RKO (cell line): Measurements from ENCODE around the gene SHISA9.
"Not testable (repeated sequence)": the region's sequence is repeated elsewhere in the genome, so short reads cannot be mapped to it uniquely, and the experiment has no call there.

Experiments used
- DNase-seq: peaks from one replicate; pipeline ENCODE4 v3.0.0-alpha.2; 2016; ENCODE audit warnings: low spot score

Gene SHISA9

GRCh38 chr16:12900156-12900555 lies 1.2 kb upstream of the SHISA9 start:
- DNase-seq = no peak

DNA sequence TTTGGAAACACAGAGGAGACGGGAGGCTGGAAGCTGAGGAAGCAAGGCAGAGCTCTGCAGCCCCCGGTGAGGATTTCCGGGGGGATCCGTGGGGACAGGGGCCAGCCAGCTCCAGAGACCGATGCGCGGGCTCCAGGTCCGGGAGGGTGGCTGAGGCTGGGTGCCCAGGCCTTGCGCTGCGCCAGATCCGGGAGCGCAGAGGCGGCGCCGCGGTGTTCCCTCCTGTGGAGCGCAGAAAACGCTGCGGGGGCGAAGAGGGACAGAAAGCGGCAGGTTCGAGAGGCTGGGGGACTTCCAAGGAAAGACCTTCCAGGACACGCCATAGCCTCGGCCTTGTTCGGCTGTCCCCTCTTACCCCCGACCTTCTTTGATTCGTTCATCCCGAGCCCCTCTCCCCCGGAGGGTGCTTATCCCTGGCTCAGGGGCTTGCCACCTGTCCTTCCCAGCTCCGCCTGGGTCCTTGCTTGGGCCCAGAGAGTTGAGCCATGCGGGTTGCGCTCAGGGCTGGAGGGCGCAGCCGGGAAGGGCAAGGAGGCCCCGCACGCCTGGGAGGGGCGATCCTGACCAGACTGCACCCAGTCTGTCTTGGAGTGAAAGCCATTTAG lies 697 bp upstream of the SHISA9 start:
- no peak for DNase-seq

GRCh38 chr16:12901204-12901596 lies 198 bp upstream of the SHISA9 start:
- no peak for DNase-seq

DNA sequence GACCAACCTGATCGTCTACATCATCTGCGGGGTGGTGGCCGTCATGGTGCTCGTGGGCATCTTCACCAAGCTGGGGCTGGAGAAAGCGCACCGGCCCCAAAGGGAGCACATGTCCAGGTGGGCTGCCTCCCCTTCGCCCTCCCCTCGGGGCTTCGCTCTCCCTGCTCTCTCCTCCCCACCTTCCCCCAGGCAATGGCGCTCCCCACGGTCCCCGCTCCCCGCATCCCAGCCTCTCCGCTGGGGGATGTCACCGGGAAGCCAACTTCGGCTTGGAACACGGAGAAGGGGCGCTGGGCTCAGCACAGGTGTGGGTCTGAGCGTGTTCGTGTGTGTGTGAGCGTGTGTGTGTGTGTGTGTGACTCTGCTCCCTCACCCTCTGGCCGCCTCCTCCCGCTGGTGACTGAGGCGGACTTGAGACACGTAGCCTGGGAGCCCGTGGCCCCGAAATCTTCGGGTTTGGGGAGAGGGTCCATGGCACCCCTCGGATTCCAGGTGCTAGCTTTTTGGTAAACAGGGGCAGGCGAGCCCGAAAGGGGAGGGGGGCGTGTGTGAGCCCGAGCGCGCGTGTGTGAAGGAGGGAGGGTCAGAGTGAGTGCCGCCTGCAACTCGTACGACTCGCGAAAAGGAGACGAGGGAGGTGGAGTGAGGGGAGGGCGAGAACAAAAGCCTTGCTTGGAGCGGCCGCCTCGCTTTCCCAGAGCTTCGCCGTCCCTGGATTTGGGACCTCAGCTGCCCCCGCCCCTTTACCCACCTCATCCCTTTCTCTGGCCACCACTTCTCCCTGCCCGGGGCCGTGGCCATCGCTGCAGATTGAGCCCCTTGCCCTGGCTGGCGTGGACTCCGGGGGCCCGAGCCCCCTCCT lies 1.3 kb downstream of the SHISA9 start:
- no peak for DNase-seq

- DNase-seq = no peak
Measured at GRCh38 chr16:12903407-12904328, 2.3 kb downstream of the SHISA9 start.

GRCh38 chr16:12904329-12904671 lies 2.9 kb downstream of the SHISA9 start:
- no peak for DNase-seq

DNA sequence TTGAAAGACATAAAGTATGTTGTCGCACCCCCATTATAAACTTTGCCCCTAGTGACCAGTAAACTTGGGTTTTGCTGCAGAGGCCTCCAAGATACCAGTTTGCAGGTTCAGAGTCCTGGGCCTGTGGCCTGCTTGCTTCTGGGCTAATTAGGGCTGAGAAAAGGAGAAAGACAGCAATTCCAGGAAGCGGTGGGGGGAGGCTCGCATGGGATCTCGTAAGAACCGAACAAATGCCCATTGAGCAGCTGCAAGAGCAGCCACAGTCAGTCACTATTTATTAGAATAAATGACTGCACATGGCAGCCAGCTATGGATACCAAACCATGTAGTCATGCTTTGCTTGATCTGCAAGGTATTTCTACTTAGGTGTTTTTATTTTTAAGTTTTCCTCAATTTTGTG lies 4.9 kb downstream of the SHISA9 start:
- no peak for DNase-seq

GRCh38 chr16:12906765-12907516 lies 5.5 kb downstream of the SHISA9 start:
- no peak for DNase-seq

- no peak for DNase-seq
Measured at GRCh38 chr16:12907670-12908233, 6.4 kb downstream of the SHISA9 start.

DNA sequence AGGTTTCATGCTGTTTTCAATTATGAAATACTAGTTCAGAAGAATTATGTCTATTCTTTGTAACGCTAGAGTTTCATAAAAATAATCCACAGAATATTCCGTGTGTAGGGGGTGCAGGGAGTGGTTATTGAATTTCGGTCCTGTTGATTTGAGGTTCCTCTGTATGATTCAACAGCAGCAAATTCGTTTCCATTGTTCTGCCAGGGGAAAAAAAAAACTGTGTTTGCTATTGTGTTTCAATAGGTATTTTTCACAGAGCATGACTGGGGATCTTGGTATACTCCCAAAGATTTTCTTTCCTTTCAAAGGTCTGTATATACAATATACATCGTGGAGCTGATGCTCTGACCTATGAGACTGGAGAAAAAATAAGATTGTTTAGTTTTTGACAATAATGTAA lies 15.8 kb downstream of the SHISA9 start:
- DNase-seq = no peak

- no peak for DNase-seq
Measured at GRCh38 chr16:12917653-12918052, 16.3 kb downstream of the SHISA9 start.

GRCh38 chr16:12920739-12921138 lies 19.3 kb downstream of the SHISA9 start:
- no peak for DNase-seq

DNA sequence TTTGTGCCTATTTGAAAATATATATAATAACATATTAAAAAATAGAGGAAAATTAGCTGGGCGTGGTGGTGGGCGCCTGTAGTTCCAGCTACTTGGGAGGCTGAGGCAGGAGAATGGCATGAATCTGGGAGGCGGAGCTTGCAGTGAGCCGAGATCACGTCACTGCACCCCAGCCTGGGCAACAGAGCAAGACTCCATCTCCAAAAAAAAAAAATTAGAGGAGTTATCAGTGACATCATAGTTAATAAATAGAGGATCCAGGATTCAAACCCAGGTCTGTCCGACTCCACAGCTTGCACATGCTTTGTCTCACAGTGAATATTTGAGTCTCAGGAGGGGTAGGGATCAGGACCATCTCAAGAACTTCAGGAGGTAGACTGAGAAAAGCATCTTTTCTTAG lies 22.2 kb downstream of the SHISA9 start:
- DNase-seq = not testable (repeated sequence)

DNA sequence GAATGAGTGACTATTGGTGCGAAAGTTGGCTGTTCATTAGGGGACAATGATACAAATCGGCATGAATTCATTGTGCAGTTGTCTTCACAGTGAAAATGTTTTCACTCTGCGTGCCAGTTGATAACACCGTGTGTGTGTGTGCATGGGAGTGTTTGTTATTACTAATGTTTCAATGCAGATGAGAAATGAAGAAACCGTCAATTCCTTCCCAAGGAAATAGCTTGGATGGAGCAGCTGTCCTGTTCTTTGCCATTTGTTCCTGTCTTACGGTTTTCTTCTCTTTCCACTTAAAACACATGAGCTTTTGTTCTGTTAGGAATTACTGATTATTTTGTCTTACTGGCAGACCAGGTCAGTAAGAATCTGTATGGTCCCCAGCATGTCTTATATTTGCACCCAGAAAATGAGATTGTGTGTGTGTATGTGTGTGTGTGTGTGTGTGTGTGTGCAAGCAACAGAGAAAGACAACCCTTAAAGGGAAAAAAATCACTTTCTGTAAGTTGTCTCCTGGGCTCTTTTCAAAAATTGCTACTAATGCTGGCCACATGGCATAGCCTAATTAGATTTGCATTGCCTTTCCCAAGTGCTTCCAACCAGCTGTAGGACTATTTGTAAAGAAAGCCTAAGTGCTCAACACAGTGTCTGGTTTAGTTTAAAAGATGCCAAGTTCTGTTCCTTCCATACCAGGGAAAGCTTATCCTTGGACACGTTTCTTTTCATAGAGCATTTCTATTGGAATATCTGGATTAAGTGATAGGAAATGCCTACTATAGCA lies 23.8 kb downstream of the SHISA9 start:
- DNase-seq = no peak

DNA sequence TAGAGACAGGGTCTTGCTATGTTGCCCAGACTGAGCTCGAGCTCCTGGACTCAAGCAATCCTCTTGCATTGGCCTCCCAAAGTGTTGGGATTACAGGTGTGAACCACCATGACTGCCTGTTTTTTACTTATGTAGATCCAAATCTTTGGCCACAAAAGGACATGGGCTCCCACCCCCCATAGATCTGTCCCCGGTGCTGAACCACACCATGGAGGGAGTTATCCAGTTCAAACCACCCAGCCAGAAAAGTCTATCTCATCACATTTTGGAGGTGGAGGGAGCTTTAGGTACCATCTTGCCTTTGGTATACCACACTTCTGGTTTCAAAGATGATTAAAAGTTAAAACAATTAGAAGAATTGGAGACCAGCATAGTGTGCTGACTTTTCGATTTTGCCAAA lies 26.2 kb downstream of the SHISA9 start:
- DNase-seq = no peak

DNA sequence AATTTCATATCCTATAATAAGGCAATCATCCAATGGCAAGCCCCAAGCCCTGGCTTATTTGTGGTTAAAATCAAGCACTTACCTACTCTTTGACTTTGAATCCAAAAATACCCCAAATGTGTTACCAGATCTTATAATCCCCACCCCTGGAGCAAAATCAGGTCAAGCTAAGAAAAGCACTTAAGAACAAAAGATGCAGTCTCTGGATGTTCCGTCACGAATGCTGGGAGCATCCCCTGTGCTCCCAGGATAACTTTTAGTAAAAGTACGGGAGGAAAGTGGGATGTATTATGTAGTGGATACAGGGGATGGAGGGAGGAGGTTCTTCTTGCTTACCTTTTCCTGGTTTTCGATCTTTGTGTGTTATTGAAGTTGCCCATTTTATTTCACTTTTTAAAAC lies 29.5 kb downstream of the SHISA9 start:
- DNase-seq = no peak

DNA sequence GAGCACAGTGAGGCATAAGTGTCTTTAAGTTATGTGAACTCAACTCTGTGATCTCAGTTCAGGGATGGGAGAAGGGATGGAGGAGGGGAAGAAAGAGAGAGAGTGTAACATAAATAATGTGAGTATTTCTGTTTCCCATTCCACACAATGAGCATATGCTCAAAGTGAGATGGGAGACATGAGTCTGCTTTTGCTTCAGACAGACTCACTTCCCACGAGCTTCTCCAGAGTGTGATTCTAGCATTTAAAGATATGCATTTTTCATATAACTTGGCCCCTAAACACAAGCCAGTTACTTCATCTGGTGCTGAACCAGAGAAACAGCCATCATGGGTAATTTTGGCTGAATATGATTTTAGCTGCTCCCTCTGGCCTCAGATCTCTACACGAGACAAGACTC lies 35.0 kb downstream of the SHISA9 start:
- no peak for DNase-seq

DNA sequence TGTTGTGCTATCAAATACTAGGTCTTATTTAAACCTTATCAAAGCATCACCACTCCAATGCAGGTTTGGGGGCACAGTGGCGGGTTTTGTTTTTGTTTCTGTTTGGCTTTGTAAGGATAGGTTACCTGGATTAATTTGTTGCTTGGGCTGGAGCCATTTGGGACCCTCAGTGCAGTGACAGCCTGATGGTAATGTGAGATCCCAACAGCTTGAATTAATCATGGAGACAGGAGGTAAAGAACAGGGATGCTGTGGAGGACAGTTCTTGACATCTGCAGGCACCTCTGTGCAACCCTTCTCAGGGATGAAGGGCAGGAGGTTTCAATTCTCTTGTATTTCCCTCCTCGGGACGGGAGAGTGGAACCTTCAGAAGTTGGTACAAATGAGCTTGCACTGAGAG lies 40.5 kb downstream of the SHISA9 start:
- DNase-seq = no peak

- no peak for DNase-seq
Measured at GRCh38 chr16:12942861-12943260, 41.5 kb downstream of the SHISA9 start.

DNA sequence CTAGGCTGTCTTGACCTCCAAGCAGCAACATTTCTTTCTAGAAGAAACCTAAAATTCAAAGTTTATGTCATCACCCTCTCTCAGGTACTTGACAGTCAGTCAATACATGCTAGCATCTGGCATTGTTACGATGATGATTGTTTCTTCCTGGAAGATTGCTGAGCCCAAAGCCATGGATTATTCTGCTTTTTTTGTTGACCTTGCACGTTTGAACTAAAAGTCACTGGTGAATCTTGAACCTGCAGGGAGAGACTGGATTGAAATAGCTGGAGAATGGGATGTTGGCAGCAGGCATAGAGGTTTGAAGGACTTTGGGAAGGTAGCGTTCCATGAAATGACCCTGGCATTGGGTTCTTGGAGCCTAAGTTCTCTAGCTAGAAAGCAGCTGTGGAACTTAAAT lies 42.9 kb downstream of the SHISA9 start:
- no peak for DNase-seq

GRCh38 chr16:12951392-12951791 lies 50.0 kb downstream of the SHISA9 start:
- no peak for DNase-seq
